Stimulated activated CD4-positive, alpha-beta T cell treated with anti-CD3 and anti-CD28 coated beads, Interleukin-12 subunit alpha, Interleukin-12 subunit beta, amount 100 ng/mL, for 24 hours (primary cell): Measurements from ENCODE around the gene DDX60.
"Not testable (repeated sequence)": the region's sequence is repeated elsewhere in the genome, so short reads cannot be mapped to it uniquely, and the experiment has no call there.

ENCODE experiments used
- DNase-seq, 2 experiments: peaks; one replicate each; pipeline ENCODE4 v3.0.0-alpha.2; 2020; ENCODE audit warnings: low read depth in 2 of 2

The DDX60 gene

GRCh38 chr4:168291242-168291641, 27.3 kb downstream of the DDX60 start:
- no peak for DNase-seq

GRCh38 chr4:168285850-168286249, 32.7 kb downstream of the DDX60 start:
- DNase-seq = not testable (repeated sequence)

- DNase-seq = no peak
Measured at GRCh38 chr4:168279556-168279955, 39.0 kb downstream of the DDX60 start.

- DNase-seq = no peak
Measured at GRCh38 chr4:168275836-168276235, 42.7 kb downstream of the DDX60 start.

- DNase-seq = no peak
Measured at GRCh38 chr4:168274871-168275270, 43.7 kb downstream of the DDX60 start.

DNA sequence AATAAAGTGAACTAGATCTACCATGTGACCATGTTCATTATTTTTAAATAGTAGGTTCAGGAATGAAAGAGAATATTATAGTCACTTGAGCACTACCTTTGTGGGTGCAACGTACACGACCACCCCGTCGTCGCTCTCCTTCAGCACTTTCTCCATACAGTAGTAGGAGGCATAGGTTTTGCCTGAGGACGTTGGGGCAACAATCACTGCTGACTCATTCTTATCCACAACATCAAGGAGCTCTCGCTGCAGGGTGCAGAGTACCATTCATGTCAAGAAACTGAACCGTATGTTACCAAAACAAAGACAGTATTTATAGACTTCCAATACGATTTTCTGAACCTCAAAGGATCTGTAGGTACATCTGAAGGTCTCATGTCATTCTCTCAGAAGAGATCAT, 44.7 kb downstream of the DDX60 start:
- DNase-seq = no peak

- no peak for DNase-seq
Measured at GRCh38 chr4:168272488-168272887, 46.1 kb downstream of the DDX60 start.

DNA sequence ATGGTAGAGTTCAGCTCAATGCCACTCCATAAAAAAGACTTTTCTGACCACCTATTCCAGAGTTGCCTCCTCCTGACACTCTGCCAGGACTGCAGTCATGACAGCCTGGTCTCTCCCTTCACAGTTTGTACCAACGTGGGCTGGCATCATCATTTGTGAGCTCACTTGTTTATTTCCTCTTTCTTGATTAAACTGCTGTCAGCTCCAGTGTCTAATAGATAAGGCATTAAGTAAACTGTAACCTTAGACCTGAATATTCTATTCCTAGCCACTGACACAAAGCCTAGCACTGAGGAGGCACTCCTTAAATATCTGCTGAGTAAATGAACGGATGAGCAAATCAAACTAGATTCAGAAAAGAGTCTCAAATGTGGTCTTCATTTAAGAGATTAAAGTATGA, 48.7 kb downstream of the DDX60 start:
- no peak for DNase-seq

DNA sequence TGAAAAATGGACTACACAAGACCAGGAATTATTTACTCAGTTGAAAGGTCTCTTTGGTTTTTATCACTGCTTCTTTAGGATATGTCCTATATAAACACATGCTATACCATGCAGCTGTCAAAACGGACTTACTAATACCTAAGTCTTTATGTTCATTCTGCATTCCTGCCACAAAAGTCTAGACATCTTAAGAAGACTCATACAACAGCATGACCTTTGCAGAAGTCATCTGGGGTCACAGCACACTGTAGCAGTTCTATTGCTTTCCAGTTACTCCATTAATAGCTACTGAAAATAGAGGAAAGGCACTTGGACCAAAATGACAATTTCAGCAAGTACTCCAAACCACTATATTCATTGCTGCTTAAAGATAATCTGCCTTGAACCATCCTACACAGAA, 53.2 kb downstream of the DDX60 start:
- DNase-seq = no peak

DNA sequence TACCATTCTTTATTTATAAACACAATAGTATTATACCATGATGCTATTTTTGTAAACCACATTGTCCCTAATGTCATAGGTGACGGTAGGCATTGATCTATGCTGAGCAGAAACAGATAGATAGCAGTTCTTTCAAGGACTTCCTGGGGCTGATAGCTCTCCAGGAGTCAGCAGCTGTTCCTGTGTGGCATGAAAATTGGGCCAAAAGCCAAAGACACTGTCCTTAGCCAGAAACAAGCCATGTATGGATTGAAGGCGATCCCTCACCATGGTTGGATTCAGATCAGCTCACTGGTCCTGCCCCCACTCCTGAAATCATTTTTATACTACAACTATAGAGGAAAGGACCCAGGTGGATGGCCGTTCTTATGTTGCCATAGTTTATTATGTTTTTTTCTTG, 53.6 kb downstream of the DDX60 start:
- DNase-seq = no peak

- DNase-seq = no peak
Measured at GRCh38 chr4:168263039-168263438, 55.5 kb downstream of the DDX60 start.

GRCh38 chr4:168259096-168259495, 59.5 kb downstream of the DDX60 start:
- DNase-seq = no peak

- no peak for DNase-seq
Measured at GRCh38 chr4:168257768-168258167, 60.8 kb downstream of the DDX60 start.

DNA sequence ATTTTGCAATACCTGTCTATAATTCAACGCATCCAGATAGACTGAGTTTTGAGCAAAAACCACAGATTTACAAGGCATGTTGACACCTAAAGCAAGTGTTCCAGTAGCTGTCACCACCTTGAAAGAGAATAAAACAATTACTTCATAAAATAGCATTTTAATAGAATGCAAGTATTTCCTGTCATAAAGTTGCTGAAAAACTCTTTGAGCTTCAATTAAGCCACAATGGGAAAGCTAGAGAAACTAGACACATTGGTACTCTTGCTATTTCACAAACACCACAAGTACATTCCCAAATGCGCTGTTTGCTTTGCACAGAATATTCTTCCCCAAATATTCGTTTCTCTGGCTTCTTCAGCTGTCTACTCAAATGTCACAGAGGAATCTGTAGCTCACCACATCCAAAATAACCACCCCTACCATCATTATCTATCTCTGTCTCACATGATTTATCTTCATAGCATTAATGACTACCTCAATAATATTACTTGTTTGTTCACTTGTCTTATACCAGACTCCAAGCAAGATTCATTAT, 70.3 kb downstream of the DDX60 start:
- no peak for DNase-seq

DNA sequence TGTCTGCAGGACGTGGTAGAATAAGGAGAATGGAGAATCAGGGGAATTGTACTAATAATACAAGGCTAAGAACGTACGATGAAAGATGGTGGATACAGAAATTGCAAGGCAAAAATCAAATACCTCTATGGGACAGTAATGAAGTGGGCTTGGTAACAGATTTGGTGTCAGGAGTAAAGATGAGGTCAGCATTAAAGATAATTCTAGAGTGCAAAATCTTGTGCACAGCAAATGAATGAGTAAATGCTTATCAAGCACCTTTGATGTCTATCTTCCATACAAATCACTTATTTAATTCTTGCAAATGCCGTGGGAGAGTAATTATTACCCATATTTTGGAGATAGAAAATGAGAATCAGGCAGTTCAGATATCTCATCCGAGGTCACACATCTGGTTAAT, 70.9 kb downstream of the DDX60 start:
- no peak for DNase-seq

GRCh38 chr4:168241953-168242352, 76.6 kb downstream of the DDX60 start:
- no peak for DNase-seq

DNA sequence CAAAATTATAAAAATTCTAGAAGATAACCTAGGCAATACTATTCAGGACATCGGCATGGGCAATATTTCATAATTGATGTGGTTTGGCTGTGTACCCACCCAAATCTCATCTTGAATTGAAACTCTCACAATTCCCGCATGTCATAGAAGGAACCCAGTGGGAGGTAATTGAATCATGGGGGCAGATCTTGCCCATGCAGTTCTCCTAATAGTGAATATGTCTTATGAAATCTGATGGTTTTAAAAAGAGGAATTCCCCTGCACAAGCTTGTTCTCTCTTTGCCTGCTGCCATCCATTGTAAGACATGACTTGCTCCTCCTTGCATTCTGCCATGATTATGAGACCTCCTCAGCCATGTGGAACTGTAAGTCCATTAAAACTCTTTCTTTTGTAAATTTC, 77.7 kb downstream of the DDX60 start:
- no peak for DNase-seq

DNA sequence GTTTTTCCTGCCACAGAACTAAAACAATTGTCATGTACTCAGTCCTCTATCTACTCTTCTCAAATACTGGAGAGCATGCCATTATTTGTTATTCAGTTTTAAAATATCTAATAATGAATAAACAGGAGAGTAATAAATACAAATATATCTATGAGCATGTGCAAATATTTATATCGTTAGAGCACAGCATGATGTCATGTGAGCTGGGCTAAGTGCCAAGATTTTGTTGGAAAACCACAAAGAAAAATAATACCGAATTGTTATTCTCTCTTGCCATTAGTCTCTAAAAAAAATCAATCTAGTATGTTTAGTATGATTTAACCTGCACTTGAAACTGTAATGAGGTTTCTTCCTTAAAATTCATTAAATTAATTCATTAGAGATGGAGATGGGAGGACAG, 97.3 kb downstream of the DDX60 start:
- no peak for DNase-seq

DNA sequence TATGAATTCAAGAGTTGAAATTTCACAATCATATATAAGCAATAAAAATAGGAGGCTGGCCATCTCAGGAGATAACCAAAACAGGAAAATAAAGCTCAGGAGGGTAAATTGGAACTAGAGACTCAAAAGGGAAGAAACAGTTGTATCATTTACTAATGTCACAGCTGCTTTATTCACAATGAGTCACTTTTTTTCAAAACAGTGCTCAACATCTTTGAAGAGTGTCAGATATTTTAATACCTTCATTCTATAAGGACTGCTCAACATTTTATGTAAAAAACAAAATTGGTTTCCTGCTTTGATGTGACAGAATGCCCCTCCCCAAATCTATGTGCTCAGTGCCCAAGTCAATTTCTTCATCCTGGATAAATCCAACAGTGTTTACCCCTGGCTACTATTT, 97.7 kb downstream of the DDX60 start:
- no peak for DNase-seq

DNA sequence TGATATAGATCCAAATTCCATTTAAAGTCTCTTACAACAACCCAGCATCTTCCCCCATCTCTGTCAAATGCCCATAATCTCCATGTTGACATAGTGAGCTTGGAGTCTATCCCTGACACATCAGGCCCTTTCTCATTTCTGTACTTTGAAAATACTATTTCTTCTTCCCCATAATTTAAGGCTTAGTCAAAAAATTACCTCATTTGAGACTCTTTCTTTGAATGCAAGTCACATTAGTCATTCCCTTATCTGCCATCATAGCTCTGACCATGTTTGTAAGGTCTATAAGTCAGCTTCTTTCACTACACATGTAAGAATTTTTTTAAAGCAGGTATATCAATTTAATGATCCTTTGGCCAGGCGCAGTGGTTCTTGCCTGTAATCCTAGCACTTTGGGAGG, 99.9 kb downstream of the DDX60 start:
- no peak for DNase-seq

DNA sequence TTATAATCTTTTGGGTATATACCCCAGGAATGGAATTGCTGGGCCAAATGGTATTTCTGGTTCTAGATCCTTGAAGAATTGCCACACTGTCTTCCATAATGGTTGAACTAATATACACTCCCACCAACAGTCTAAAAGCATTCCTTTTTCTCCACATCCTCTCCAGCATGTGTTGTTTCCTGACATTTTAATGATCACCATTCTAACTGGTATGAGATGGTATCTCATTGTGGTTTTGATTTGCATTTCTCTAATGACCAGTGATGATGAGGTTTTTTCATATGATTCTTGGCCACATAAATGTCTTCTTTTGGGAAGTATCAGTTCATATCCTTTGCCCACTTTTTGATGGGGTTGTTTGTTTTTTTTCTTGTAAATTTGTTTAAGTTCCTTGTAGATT, 105.0 kb downstream of the DDX60 start:
- DNase-seq = not testable (repeated sequence)

DNA sequence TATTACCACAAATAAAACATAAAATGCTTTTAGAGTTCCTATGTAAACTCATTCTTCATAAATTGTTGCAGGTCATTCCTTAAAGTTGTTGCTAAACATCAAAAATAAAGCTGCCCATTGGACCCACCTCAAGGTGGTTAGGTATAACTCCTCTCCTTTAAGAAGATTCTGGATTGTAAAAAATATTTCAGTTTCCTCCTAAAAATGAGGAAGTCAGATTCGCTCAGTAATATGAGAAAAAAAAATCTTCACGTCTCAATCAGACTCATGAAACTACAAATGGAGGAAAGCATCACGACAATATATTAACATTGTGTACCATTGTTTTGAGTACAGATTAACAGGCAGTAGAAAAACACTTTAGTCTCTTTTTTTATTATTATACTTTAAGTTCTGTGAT, 105.9 kb downstream of the DDX60 start:
- no peak for DNase-seq

DNA sequence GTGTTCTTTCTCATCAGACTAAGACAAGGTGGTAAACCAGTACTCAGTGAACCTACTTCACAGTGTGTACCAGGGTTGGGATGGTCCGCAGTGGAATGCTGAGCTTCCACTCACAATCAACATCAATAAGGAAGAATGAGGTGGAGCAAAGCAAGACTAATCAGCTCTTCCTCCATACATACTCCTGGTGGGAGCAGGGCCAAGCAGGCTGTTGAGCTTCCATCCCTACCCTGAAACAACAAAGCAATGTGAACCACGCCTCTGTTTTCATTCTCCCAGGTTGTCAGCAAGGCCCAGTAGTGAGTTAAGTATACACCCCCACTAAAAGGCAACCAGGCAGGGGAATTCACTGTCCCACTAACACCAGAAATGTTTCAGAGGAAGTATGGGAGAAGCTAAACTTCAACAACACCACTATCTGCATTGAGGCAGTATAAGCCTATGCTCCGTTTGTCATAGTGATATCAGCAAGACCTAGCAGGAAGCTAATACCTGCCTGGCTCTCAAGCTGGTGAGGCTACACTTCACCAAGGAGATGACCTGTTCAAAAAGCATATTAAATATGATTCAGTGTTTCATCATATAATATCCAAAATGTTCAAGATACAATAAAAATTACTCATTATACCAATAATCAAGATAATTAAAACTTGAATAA, 109.5 kb downstream of the DDX60 start:
- no peak for DNase-seq

GRCh38 chr4:168203233-168203911, 115.2 kb downstream of the DDX60 start:
- DNase-seq = no peak
